IPS-18a (cell line): ENCODE results near the gene GRIK2.
A peak's percentile ranks its signal among the peaks of the same experiment; 100 is the strongest.

Source experiments
- H3K27ac ChIP-seq: one replicate; pipeline ENCODE4 v1.5.1; 2013; ENCODE audit warnings: low read length
- H3K27me3 ChIP-seq: one replicate; pipeline ENCODE4 v1.6.1; 2013; ENCODE audit warnings: mild to moderate bottlenecking, low read length; ENCODE audit not compliant: control insufficient read depth, insufficient read depth
- H3K36me3 ChIP-seq: one replicate; pipeline ENCODE4 v1.6.1; 2013; ENCODE audit warnings: low read depth, low read length; ENCODE audit not compliant: control insufficient read depth
- H3K4me1 ChIP-seq: one replicate; pipeline ENCODE4 v1.6.1; 2013; ENCODE audit warnings: low read depth, low read length; ENCODE audit not compliant: control insufficient read depth
- H3K4me3 ChIP-seq: one replicate; pipeline ENCODE4 v1.5.1; 2013; ENCODE audit warnings: low read length
- H3K9ac ChIP-seq: one replicate; pipeline ENCODE4 v1.6.1; 2013; ENCODE audit warnings: mild to moderate bottlenecking, low read length, moderate library complexity
- H3K9me3 ChIP-seq: one replicate; pipeline ENCODE4 v1.6.1; 2013; ENCODE audit warnings: low read depth, low read length; ENCODE audit not compliant: control insufficient read depth

Gene GRIK2

GRCh38 chr6:101686653-101687052 lies 293.1 kb downstream of the GRIK2 start:
- Histone ChIP-seq H3K27me3 (no peaks in the 10 kb centered on the region), H3K9ac (no peak overlapping the region), H3K9me3 (no peaks in the 10 kb centered on the region), H3K27ac (no peak overlapping the region), H3K36me3 (no peaks in the 10 kb centered on the region), H3K4me1 (peaks cover 8% of the 10 kb centered on the region), H3K4me3 (no peak overlapping the region)

- H3K4me3 ChIP-seq, result no peak overlapping the region
- H3K27ac ChIP-seq, result no peak overlapping the region
- no peaks in the 10 kb centered on the region for H3K4me1 ChIP-seq
- H3K9ac ChIP-seq, result no peak overlapping the region
- H3K36me3 ChIP-seq, result no peaks in the 10 kb centered on the region
- no peaks in the 10 kb centered on the region for H3K9me3 ChIP-seq
- no peaks in the 10 kb centered on the region for H3K27me3 ChIP-seq
These were observed 295.6 kb downstream of the GRIK2 start for GRCh38 chr6:101689156-101689555.

GRCh38 chr6:101689695-101690094 lies 296.2 kb downstream of the GRIK2 start:
- Histone ChIP-seq H3K9ac (no peak overlapping the region), H3K27me3 (no peaks in the 10 kb centered on the region), H3K36me3 (no peaks in the 10 kb centered on the region), H3K27ac (no peak overlapping the region), H3K4me1 (no peaks in the 10 kb centered on the region), H3K4me3 (no peak overlapping the region), H3K9me3 (no peaks in the 10 kb centered on the region)

GRCh38 chr6:101700655-101701054 lies 307.1 kb downstream of the GRIK2 start:
- Histone ChIP-seq H3K36me3 (no peaks in the 10 kb centered on the region), H3K4me1 (peaks cover 17% of the 10 kb centered on the region), H3K27ac (no peak overlapping the region), H3K4me3 (no peak overlapping the region), H3K9me3 (no peaks in the 10 kb centered on the region), H3K9ac (no peak overlapping the region), H3K27me3 (no peaks in the 10 kb centered on the region)

- Histone ChIP-seq H3K27ac (no peak overlapping the region), H3K27me3 (no peaks in the 10 kb centered on the region), H3K4me3 (no peak overlapping the region), H3K4me1 (peaks cover 14% of the 10 kb centered on the region), H3K36me3 (no peaks in the 10 kb centered on the region), H3K9me3 (no peaks in the 10 kb centered on the region), H3K9ac (no peak overlapping the region)
These were observed 309.8 kb downstream of the GRIK2 start for GRCh38 chr6:101703311-101703710.

- Histone ChIP-seq H3K4me3 (no peak overlapping the region), H3K9ac (no peak overlapping the region), H3K36me3 (no peaks in the 10 kb centered on the region), H3K27me3 (no peaks in the 10 kb centered on the region), H3K9me3 (no peaks in the 10 kb centered on the region), H3K4me1 (peaks cover 8% of the 10 kb centered on the region), H3K27ac (no peak overlapping the region)
These were observed 312.4 kb downstream of the GRIK2 start for GRCh38 chr6:101705866-101706265.

GRCh38 chr6:101706576-101706975 lies 313.1 kb downstream of the GRIK2 start:
- Histone ChIP-seq H3K4me1 (peaks cover 4% of the 10 kb centered on the region), H3K4me3 (no peak overlapping the region), H3K9ac (no peak overlapping the region), H3K36me3 (no peaks in the 10 kb centered on the region), H3K9me3 (no peaks in the 10 kb centered on the region), H3K27ac (no peak overlapping the region), H3K27me3 (no peaks in the 10 kb centered on the region)

GRCh38 chr6:101711518-101711917 lies 318.0 kb downstream of the GRIK2 start:
- H3K27ac ChIP-seq, result no peak overlapping the region

GRCh38 chr6:101716387-101716786 lies 322.9 kb downstream of the GRIK2 start:
- Histone ChIP-seq H3K27ac (no peak overlapping the region), H3K9me3 (no peaks in the 10 kb centered on the region), H3K4me1 (peaks cover 49% of the 10 kb centered on the region), H3K4me3 (peak overlapping the region; percentile 28), H3K9ac (no peak overlapping the region), H3K36me3 (no peaks in the 10 kb centered on the region), H3K27me3 (no peaks in the 10 kb centered on the region)

More at GRCh38 chr6:101711518-101711917, 318.0 kb downstream of the GRIK2 start:
- peaks cover 26% of the 10 kb centered on the region for H3K4me1 ChIP-seq
- no peaks in the 10 kb centered on the region for H3K36me3 ChIP-seq
- H3K4me3 ChIP-seq, result no peak overlapping the region
- no peaks in the 10 kb centered on the region for H3K27me3 ChIP-seq
- H3K9me3 ChIP-seq, result no peaks in the 10 kb centered on the region
- H3K9ac ChIP-seq, result no peak overlapping the region

- Histone ChIP-seq H3K4me1 (peaks cover 49% of the 10 kb centered on the region), H3K27ac (no peak overlapping the region), H3K27me3 (no peaks in the 10 kb centered on the region), H3K9me3 (no peaks in the 10 kb centered on the region), H3K4me3 (peak overlapping the region; percentile 28), H3K36me3 (no peaks in the 10 kb centered on the region), H3K9ac (peak overlapping the region; percentile 36)
These were observed 323.3 kb downstream of the GRIK2 start for GRCh38 chr6:101716810-101717209.

- no peaks in the 10 kb centered on the region for H3K27me3 ChIP-seq
- no peak overlapping the region for H3K9ac ChIP-seq
- no peak overlapping the region for H3K4me3 ChIP-seq
- H3K9me3 ChIP-seq, result no peaks in the 10 kb centered on the region
- H3K4me1 ChIP-seq, result peaks cover 39% of the 10 kb centered on the region
- no peaks in the 10 kb centered on the region for H3K36me3 ChIP-seq
- no peak overlapping the region for H3K27ac ChIP-seq
These were observed 326.0 kb downstream of the GRIK2 start for GRCh38 chr6:101719521-101719920.

GRCh38 chr6:101722471-101722870 lies 329.0 kb downstream of the GRIK2 start:
- no peaks in the 10 kb centered on the region for H3K36me3 ChIP-seq
- no peak overlapping the region for H3K9ac ChIP-seq
- H3K9me3 ChIP-seq, result no peaks in the 10 kb centered on the region
- H3K27ac ChIP-seq, result no peak overlapping the region
- H3K4me1 ChIP-seq, result peaks cover 20% of the 10 kb centered on the region
- no peaks in the 10 kb centered on the region for H3K27me3 ChIP-seq
- H3K4me3 ChIP-seq, result no peak overlapping the region
